Left lung (tissue), 10 donors: ENCODE measurements around the gene YEATS4. TPM values are rescaled to one million over a fixed set of nuclear protein-coding genes. Genes with fewer than 3 reads are reported as not detected.

Source experiments
- ATAC-seq: fragments of 200-7000 bp; cut with Tn5 transposase; one replicate; pipeline ENCODE4 v1.9.1; 2020; ENCODE audit warnings: moderate library complexity
- DNase-seq, 4 donors: peaks; one replicate each; pipeline ENCODE4 v3.0.0-alpha.2; 2013 to 2020
- H3K27ac ChIP-seq, 2 donors: fragments of 200-600 bp; sonication (generic) in 1 of 2; one replicate each; pipeline versions ENCODE4 v1.5.0 to v1.8.0; 2020 to 2021
- H3K27me3 ChIP-seq, 2 donors: fragments of 200-600 bp; sonication (generic) in 1 of 2; one replicate each; pipeline versions ENCODE4 v1.5.0 to v1.8.0; 2020 to 2021
- H3K36me3 ChIP-seq, 2 donors: fragments of 200-600 bp; sonication (generic) in 1 of 2; one replicate each; pipeline versions ENCODE4 v1.5.0 to v1.8.0; 2020 to 2021
- H3K4me1 ChIP-seq, 2 donors: fragments of 200-600 bp; one replicate each; pipeline ENCODE4 v1.8.0; 2021
- H3K4me3 ChIP-seq, 2 donors: fragments of 200-600 bp; sonication (generic) in 1 of 2; one replicate each; pipeline versions ENCODE4 v1.5.0 to v1.8.0; 2020 to 2021; ENCODE audit warnings: mild to moderate bottlenecking in 1 of 2
- H3K9me3 ChIP-seq, 2 donors: fragments of 200-600 bp; sonication (generic) in 1 of 2; one replicate each; pipeline versions ENCODE4 v1.5.0 to v1.8.0; 2020 to 2021
- CTCF ChIP-seq, 2 donors: fragments of 200-600 bp; sonication (generic) in 1 of 2; IDR thresholded peaks; one replicate each; pipeline versions ENCODE4 v1.5.0 to v1.8.0; 2021; ENCODE audit warnings: antibody characterized with exemption in 2 of 2
- intact Hi-C, 2 donors: fragments of 100-400 bp; cut with DNase I; formaldehyde crosslinking; loops; one replicate each; pipeline versions ENCODE4 v1.11.2 to v1.14.2; 2022
- polyA plus RNA-seq, 6 donors: library from polyadenylated mRNA; unstranded; fragments of 120-200 nt; gene quantifications; one replicate each; pipeline ENCODE4 v1.2.1, GENCODE V29; 2013; ENCODE audit not compliant: insufficient read length in 6 of 6
- total RNA-seq, 2 donors: library from RNA; stranded (reverse); fragmentation: NEBNext Ultra II Directional; extraction: Animal tissue kit (Norgen Biotek cat#: 25700); gene quantifications; one replicate each; pipeline ENCODE4 v1.2.1, GENCODE V29; 2021
- donor health status: DM: no; HTN: yes; CAD: no.
- donor health status: DM: no; HTN: no; CAD: no.

Gene YEATS4
- total and polyA plus RNA-seq, 8 donors: 10.1 to 24.4 (median 21.7) TPM

DNA sequence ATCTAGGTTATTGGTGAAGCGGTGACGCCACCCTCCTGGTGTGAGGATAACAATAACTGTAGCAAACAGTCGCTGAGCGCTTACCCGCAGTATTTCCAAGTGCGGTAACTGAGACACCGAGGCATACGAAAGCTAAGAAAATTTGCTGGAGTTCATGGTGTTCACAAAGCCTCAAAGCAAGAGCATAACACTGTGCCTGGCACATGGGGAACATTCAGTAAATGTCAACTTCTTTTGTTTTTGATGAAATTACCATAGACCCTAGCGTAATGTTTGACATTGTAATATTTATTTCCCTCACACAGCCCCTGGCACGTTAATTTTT lies 767 bp downstream of the YEATS4 start:
- no peak for TF ChIP-seq CTCF (IDR thresholded peaks at IDR 0.05)
- peaks cover 0 to 17% of the 10 kb centered on the region in 2 donors for H3K4me1 ChIP-seq
- no peak for DNase-seq
- H3K4me3 ChIP-seq: peak overlapping the region; percentile 91 to 99
- H3K36me3 ChIP-seq: peaks cover 0 to 7% of the 10 kb centered on the region in 2 donors
- ATAC-seq: no peak
- no peaks in the 10 kb centered on the region for H3K27me3 ChIP-seq
- peak overlapping the region; percentile 92 to 98 for H3K27ac ChIP-seq
- H3K9me3 ChIP-seq: no peaks in the 10 kb centered on the region
- intact Hi-C loops: no loop called here

GRCh38 chr12:69366796-69367195 lies 7.3 kb downstream of the YEATS4 start:
- Histone ChIP-seq H3K9me3 (no peaks in the 10 kb centered on the region), H3K4me1 (no peaks in the 10 kb centered on the region), H3K36me3 (peaks cover 0 to 58% of the 10 kb centered on the region in 2 donors), H3K27me3 (no peaks in the 10 kb centered on the region), H3K4me3 (no peak overlapping the region), H3K27ac (no peak overlapping the region)
- intact Hi-C loops: no loop called here
- ATAC-seq (no peak), DNase-seq (no peak)
- no peak for TF ChIP-seq CTCF (IDR thresholded peaks at IDR 0.05)

GRCh38 chr12:69368171-69368570 lies 8.6 kb downstream of the YEATS4 start:
- H3K36me3 ChIP-seq: peaks cover 0 to 67% of the 10 kb centered on the region in 2 donors
- H3K4me3 ChIP-seq: no peak overlapping the region
- H3K4me1 ChIP-seq: no peaks in the 10 kb centered on the region
- TF ChIP-seq CTCF (IDR thresholded peaks at IDR 0.05): no peak
- DNase-seq: no peak
- H3K27ac ChIP-seq: no peak overlapping the region
- no peaks in the 10 kb centered on the region for H3K27me3 ChIP-seq
- no peak for ATAC-seq
- intact Hi-C loops: no loop called here
- H3K9me3 ChIP-seq: no peaks in the 10 kb centered on the region

DNA sequence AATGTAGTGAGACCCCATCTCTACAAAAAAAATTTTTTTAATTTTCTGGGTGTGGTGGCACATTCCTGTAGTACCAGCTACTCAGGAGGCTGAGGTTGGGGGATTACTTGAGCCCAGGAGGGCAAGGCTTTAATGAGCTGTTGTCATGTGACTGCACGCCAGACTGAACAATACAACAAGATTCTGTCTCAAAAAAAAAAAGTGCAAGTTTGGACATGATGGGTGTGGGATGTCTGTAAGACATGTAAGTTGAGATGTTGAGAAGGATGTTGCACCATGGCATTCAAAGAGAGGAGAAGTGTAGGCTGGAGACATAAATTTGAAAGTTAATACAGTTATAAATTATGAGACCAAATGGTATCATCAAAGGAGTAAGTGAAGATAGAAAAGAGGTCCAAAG lies 23.5 kb downstream of the YEATS4 start:
- no peak overlapping the region for H3K27ac ChIP-seq
- intact Hi-C loops: no loop called here
- TF ChIP-seq CTCF (IDR thresholded peaks at IDR 0.05): no peak
- no peak overlapping the region for H3K4me3 ChIP-seq
- no peak for DNase-seq
- H3K27me3 ChIP-seq: no peaks in the 10 kb centered on the region
- H3K4me1 ChIP-seq: no peaks in the 10 kb centered on the region
- no peaks in the 10 kb centered on the region for H3K9me3 ChIP-seq
- H3K36me3 ChIP-seq: peaks cover 0 to 8% of the 10 kb centered on the region in 2 donors
- no peak for ATAC-seq

DNA sequence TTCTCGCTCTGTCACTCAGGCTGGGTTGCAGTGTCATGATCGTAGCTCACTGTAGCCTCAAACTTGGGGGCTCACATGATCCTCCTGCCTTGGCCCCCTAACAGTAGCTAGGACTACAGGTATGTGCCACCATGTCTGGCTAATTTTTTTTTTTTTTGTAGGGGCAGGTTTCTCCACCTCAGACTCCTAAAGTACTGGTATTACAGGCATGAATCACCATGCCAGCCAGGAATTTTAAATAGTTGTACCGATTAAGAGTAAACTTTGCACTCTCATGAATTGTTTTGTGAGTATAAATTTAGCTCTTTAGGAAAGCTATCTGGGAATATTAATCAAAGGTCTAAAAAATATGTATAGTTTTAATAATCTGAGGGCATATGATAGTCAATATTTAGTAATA lies 25.5 kb downstream of the YEATS4 start:
- Histone ChIP-seq H3K4me1 (no peaks in the 10 kb centered on the region), H3K27ac (no peak overlapping the region), H3K36me3 (peaks cover 0 to 4% of the 10 kb centered on the region in 2 donors), H3K27me3 (no peaks in the 10 kb centered on the region), H3K4me3 (no peak overlapping the region), H3K9me3 (no peaks in the 10 kb centered on the region)
- intact Hi-C loops: no loop called here
- TF ChIP-seq CTCF (IDR thresholded peaks at IDR 0.05): no peak
- peak; percentile 69 for ATAC-seq
- DNase-seq: no peak
